NOMO-1 (cell line): ENCODE data around the gene PEX26.

ENCODE experiments used
- DNase-seq, 2 experiments: peaks; one replicate each; lab custom pipeline; 2025; ENCODE audit not compliant: unreplicated experiment in 2 of 2; lab: John Stamatoyannopoulos, UW

The PEX26 gene

GRCh38 chr22:18148293-18148965 is 70.6 kb downstream of the PEX26 start:
- peak in 1 of 2 experiments; percentile 12 for DNase-seq

GRCh38 chr22:18152519-18152918 is 74.7 kb downstream of the PEX26 start:
- no peak for DNase-seq

- DNase-seq: no peak
Observed at GRCh38 chr22:18154821-18155390, 77.1 kb downstream of the PEX26 start.
